GM06990 (cell line): ENCODE data around the gene CALY.

Source experiments
- DNase-seq: peaks from one replicate; pipeline ENCODE4 v3.0.0-alpha.2; 2011; ENCODE audit not compliant: insufficient read length; ENCODE audit errors: extremely low read depth
- H3K27me3 ChIP-seq: replicated peaks from 2 replicates; pipeline ENCODE4 v1.6.0; 2011; ENCODE audit warnings: low read length; ENCODE audit not compliant: control insufficient read depth, insufficient read depth
- H3K36me3 ChIP-seq: 2 replicates; pipeline ENCODE4 v1.5.1; 2011; ENCODE audit warnings: low read length; ENCODE audit not compliant: control insufficient read depth, insufficient read depth
- H3K4me3 ChIP-seq: replicated peaks from 2 replicates; pipeline ENCODE4 v1.5.1; 2011; ENCODE audit warnings: low read depth, mild to moderate bottlenecking, control low read depth, low read length
- TF ChIP-seq, protein P1 (sequence below): IDR thresholded peaks from 2 replicates; pipeline ENCODE4 v1.5.1; 2011; ENCODE audit warnings: low read length, control low read depth, mild to moderate bottlenecking, inconsistent platforms; ENCODE audit not compliant: insufficient read depth, poor library complexity, severe bottlenecking

CALY gene

DNA sequence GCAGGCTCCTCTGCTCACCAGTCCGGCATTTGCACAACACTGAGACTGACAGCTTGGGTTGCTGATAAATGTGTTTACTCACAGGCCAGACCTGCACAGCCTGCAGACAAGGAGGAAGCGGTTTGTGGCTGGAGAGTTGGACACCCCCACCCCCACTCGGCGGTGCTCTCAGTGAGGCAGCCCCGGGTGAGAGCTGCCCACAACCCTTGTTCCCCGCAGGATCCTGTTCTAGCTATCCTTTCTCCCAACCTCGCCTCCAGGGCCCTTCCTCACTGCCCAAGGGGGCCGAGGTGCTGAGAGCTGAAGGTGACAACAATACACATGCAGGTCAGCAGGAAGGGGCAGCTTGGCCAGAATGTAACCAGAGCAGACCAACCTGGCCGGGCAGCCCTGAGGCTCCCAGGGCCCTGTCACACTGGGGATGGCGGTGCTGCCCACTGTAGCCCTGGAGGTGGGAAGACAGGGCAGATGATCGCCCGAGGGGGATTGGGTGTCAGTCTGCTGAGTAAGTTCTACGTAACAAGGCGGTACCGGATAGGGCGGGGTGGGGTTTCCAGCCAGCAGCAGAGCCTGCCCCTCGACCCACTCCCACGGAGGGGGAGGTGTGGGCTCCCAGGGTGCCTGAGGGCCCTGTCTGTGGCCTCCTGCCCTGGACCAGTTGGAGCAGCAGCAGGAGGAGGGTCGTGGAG is 58.0 kb downstream of the CALY start:
- peak; percentile 76 for DNase-seq
- peaks cover 17% of the 10 kb centered on the region for H3K36me3 ChIP-seq
- H3K4me3 ChIP-seq: no peak overlapping the region
- H3K27me3 ChIP-seq: no peaks in the 10 kb centered on the region
- TF ChIP-seq, protein P1, sequence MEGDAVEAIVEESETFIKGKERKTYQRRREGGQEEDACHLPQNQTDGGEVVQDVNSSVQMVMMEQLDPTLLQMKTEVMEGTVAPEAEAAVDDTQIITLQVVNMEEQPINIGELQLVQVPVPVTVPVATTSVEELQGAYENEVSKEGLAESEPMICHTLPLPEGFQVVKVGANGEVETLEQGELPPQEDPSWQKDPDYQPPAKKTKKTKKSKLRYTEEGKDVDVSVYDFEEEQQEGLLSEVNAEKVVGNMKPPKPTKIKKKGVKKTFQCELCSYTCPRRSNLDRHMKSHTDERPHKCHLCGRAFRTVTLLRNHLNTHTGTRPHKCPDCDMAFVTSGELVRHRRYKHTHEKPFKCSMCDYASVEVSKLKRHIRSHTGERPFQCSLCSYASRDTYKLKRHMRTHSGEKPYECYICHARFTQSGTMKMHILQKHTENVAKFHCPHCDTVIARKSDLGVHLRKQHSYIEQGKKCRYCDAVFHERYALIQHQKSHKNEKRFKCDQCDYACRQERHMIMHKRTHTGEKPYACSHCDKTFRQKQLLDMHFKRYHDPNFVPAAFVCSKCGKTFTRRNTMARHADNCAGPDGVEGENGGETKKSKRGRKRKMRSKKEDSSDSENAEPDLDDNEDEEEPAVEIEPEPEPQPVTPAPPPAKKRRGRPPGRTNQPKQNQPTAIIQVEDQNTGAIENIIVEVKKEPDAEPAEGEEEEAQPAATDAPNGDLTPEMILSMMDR: no peak

DNA sequence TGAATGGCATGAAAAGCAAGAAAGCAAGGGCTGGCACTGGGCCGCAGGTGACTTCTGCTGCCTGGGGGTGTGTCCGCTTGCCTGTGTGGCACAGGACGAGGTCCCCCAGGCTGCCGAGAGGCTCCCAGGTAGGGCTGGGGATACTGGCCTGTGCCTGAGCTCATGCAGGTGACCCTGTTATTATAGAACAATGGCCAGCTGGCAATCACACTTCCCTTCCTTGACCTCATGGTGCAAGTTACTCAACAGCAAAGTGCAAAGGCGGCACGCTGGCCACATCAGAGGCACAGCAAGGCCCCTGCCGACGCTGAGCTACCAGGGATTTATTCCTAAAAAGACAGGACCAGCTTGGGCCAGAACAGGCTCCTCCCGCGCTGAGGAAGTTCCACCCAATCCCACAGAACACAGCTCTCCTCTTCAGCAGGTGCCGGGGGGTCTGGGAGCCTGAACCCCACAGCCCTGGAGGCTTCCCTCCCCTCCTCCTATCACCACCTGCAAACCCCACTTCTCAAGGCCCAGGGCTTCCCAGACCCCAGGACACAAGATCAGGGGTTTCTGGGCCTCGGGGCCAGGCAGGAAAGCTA is 58.6 kb downstream of the CALY start:
- TF ChIP-seq, protein P1: no peak
- Histone ChIP-seq H3K36me3 (peaks cover 18% of the 10 kb centered on the region), H3K27me3 (no peaks in the 10 kb centered on the region), H3K4me3 (no peak overlapping the region)
- no peak for DNase-seq

DNA sequence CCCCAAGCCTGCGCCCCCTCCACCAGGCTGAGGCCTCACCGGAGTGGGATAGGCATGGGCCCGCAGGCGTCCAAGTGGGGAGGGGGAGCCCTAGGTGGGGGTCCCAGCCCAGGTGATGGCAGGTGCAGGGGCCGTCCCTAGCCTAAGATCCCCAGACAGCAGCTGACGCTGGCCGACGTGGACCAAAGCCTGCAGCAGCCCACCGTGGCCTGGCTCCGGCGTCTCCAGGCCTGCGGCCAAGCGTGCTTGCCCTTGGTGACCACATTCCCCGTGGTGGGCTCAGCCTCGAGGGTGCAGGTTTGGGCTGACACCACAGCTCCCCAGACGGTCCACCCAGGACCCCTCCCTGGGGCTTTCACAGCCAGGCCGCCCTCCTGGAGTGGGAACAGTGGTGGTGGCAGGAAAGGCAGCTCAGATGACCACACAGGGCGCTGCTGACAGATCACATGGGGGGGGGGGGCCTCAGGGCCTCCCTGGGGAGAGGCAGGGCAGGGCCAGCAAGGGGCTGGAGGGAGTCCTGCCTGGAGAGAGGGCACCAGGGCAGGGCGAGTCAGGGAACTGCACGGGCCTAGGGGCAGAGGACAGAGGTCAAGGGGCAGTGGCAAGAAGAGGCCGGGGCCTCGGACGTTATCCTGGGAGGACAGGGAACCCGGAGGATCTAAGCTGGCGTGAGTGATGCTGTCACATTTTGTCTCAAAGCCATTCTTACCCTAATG is 59.3 kb downstream of the CALY start:
- Histone ChIP-seq H3K4me3 (no peak overlapping the region), H3K27me3 (no peaks in the 10 kb centered on the region), H3K36me3 (peaks cover 14% of the 10 kb centered on the region)
- DNase-seq: no peak
- TF ChIP-seq, protein P1: no peak

DNA sequence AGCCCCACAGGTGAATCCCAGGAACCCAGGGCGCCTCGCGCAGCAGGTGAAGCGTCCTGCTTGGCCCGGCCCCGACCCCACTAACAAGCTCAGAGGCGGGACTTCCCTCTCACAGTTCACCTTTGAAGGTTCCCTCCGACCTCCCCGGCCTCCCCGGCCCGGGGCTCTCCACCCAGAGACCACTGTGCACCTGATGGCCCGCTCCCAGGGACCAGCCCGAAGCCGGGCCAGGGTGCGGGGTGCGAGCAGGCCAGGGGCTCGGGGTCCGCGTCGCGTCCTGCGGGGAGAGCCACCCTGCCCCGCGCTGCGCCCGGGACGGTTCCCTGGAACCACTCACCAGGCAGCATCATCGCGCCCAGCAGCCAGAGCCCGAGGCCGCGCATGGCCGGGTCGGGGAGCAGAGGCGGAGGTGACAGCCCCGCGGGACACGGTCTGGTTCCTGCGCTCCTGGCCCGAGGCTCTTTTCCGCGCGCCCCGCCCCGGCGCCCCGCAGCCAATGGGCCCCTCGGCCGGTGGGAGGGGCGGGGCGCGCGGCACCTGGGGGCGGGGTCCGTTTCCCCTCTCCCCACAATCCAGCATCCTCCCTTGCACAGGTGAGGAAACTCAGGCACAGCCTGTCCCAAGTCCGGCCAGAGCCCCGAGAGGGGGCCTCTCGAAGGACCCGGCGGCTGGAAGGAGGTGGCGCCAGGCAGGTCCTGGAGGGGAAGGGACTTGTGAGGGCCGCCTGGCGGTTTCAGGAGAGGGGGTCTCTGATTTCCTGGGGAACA is 60.1 kb downstream of the CALY start, which contains the start of gene ADAM8:
Gene ADAM8, minus strand, starts transcription at position 434 of the 767 bp plus-strand sequence. Its CDS starts 51 bp downstream, at position 383.
- Histone ChIP-seq H3K36me3 (peaks cover 9% of the 10 kb centered on the region), H3K27me3 (no peaks in the 10 kb centered on the region), H3K4me3 (peak within 1 kb of the TSS; percentile 92)
- DNase-seq: peak; percentile 83
- TF ChIP-seq, protein P1: no peak

DNA sequence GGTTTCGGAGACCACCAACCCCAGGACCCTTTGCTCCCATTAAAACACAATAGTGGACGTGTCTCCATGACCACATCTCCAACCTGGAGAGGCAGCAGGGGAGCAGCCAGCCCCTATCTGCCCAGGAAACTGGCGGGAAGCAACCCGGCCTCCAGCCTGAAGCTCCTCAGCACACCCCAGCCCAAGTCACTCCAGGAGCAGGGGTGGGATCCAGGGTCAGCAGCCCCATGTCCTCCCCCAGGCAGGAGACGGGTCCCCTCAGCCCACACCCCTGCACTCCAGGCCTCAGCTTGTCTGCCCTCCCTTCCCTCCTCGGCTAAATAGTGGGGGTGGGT is 60.6 kb downstream of the CALY start:
- DNase-seq: no peak
- peak overlapping the region; percentile 92 for H3K4me3 ChIP-seq
- TF ChIP-seq, protein P1: no peak
- H3K36me3 ChIP-seq: peaks cover 12% of the 10 kb centered on the region
- no peaks in the 10 kb centered on the region for H3K27me3 ChIP-seq
